ENCODE results near the gene C1R.

C1R gene

DNA sequence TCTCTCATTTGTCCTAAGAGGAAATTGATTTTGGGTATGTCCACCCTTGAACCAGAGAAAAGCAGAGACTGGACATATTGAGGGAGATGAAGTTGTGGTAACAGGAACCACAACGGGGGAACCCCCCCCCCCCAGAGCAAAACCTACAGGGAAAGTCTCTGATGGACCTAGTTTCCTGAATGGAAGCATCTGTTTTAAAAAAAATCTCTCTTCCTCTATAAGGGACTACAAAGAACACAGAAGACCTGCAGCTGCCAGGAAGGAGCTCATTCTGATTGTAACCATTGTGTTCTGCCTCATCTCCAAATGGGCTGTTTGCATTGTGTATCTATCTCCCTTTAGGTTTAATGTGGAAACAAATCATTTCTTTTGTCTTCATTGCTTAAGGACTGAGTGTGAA, 18.3 kb downstream of the C1R start:
- no peak overlapping the region for H3K9ac ChIP-seq (ENCODE audit: low read depth in 1 of 2, low read length in 2 of 2)
- H3K4me3 ChIP-seq (ENCODE audit: low read depth in 1 of 2, low read length in 2 of 2), result no peak overlapping the region
- no peaks in the 10 kb centered on the region for H3K4me1 ChIP-seq (ENCODE audit: control insufficient read depth in 1 of 2, insufficient read depth in 2 of 2, low read length in 2 of 2)
- H3K27ac ChIP-seq (ENCODE audit: low read depth, low read length), result no peak overlapping the region
- no peaks in the 10 kb centered on the region for H3K9me3 ChIP-seq (ENCODE audit: control insufficient read depth in 1 of 2, low read length in 2 of 2)
- no peaks in the 10 kb centered on the region for H3K36me3 ChIP-seq (ENCODE audit: control insufficient read depth in 1 of 2, insufficient read depth in 2 of 2, low read length in 2 of 2)
- H3K27me3 ChIP-seq (ENCODE audit: control insufficient read depth in 1 of 2, insufficient read depth in 2 of 2, low read length in 2 of 2), result no peaks in the 10 kb centered on the region

DNA sequence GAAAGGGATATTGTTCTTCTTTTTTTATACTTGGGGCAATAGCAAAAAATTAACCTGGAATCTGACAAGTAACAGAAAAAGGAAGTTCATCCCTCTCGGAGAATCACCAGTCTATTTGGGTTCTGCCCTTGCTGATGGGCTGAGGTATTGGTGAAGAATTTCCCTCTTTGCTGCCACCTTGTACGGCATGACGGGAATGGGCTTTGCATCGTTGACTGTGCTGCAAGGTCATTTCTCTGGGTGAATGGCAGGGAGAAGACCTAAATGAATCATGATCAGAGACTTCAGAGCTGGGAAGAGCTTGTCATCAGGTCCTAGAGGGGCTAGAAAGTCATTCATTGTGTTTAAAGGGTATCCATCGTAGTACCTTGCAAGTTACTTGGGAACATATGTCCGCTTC, 19.7 kb downstream of the C1R start:
- Histone ChIP-seq H3K9ac (ENCODE audit: low read depth in 1 of 2, low read length in 2 of 2) (no peak overlapping the region), H3K4me3 (ENCODE audit: low read depth in 1 of 2, low read length in 2 of 2) (no peak overlapping the region), H3K9me3 (ENCODE audit: control insufficient read depth in 1 of 2, low read length in 2 of 2) (no peaks in the 10 kb centered on the region), H3K27ac (ENCODE audit: low read depth, low read length) (no peak overlapping the region), H3K36me3 (ENCODE audit: control insufficient read depth in 1 of 2, insufficient read depth in 2 of 2, low read length in 2 of 2) (no peaks in the 10 kb centered on the region), H3K27me3 (ENCODE audit: control insufficient read depth in 1 of 2, insufficient read depth in 2 of 2, low read length in 2 of 2) (no peaks in the 10 kb centered on the region), H3K4me1 (ENCODE audit: control insufficient read depth in 1 of 2, insufficient read depth in 2 of 2, low read length in 2 of 2) (no peaks in the 10 kb centered on the region)

DNA sequence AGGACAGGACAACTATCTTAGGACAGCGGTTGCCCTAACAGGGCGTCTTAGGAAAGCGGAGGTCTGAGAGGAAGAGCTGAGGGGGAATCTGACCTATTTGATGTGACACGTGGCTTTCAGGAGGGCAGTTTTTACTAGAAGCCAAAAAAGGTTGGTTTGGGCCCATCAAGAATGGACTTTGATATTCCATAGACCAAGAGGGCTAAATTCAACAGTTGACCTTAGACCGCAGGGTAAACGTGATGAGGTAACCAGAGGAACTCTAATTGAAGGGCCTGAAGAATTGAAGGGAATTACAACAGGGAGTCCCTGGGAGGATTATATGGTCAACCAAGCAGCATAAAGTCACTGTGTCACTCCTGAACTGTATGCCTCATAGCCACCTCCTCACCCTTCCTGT, 20.2 kb downstream of the C1R start:
- Histone ChIP-seq H3K9me3 (ENCODE audit: control insufficient read depth in 1 of 2, low read length in 2 of 2) (no peaks in the 10 kb centered on the region), H3K27ac (ENCODE audit: low read depth, low read length) (no peak overlapping the region), H3K36me3 (ENCODE audit: control insufficient read depth in 1 of 2, insufficient read depth in 2 of 2, low read length in 2 of 2) (no peaks in the 10 kb centered on the region), H3K9ac (ENCODE audit: low read depth in 1 of 2, low read length in 2 of 2) (no peak overlapping the region), H3K4me3 (ENCODE audit: low read depth in 1 of 2, low read length in 2 of 2) (no peak overlapping the region), H3K27me3 (ENCODE audit: control insufficient read depth in 1 of 2, insufficient read depth in 2 of 2, low read length in 2 of 2) (no peaks in the 10 kb centered on the region), H3K4me1 (ENCODE audit: control insufficient read depth in 1 of 2, insufficient read depth in 2 of 2, low read length in 2 of 2) (no peaks in the 10 kb centered on the region)

DNA sequence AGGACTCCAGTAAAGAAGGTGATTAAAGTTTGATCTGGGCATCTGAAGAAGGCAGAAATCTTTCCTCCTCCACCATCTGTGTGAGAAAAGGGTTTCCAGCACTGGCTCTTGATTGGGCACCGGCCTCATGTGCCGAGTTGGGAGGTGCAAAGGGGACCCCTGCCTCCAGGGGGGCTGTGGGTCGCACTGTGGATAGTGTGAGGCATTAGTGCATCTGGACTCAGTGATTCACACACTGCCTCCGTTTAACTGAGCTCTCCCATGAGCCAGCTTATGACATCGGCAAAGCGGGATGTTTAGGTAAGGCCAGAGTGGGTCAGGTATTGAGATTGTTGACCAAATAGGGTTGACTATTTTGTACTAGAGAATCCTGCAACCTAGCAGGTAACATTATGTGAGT, 22.9 kb downstream of the C1R start:
- no peak overlapping the region for H3K9ac ChIP-seq (ENCODE audit: low read depth in 1 of 2, low read length in 2 of 2)
- H3K4me1 ChIP-seq (ENCODE audit: control insufficient read depth in 1 of 2, insufficient read depth in 2 of 2, low read length in 2 of 2), result no peaks in the 10 kb centered on the region
- no peaks in the 10 kb centered on the region for H3K27me3 ChIP-seq (ENCODE audit: control insufficient read depth in 1 of 2, insufficient read depth in 2 of 2, low read length in 2 of 2)
- H3K9me3 ChIP-seq (ENCODE audit: control insufficient read depth in 1 of 2, low read length in 2 of 2), result no peaks in the 10 kb centered on the region
- no peak overlapping the region for H3K4me3 ChIP-seq (ENCODE audit: low read depth in 1 of 2, low read length in 2 of 2)
- no peaks in the 10 kb centered on the region for H3K36me3 ChIP-seq (ENCODE audit: control insufficient read depth in 1 of 2, insufficient read depth in 2 of 2, low read length in 2 of 2)
- no peak overlapping the region for H3K27ac ChIP-seq (ENCODE audit: low read depth, low read length)

DNA sequence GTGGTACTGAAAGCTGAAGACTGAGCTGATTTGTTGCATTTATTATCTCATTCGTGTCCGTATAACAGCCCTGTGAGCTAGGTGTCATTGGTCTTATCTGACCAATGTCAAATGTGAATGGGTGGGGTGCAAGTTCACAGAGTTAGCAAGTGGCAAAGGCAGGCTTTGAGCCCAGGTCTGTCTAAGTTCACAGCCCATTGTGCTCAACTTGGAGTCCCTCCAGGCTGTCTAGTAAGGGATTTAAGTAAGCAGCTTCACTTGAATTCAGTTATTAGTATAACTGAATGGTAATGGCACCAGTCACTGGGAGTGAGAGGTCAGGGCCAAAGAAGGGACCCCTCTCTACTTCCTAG, 23.3 kb downstream of the C1R start:
- H3K4me3 ChIP-seq (ENCODE audit: low read depth in 1 of 2, low read length in 2 of 2), result no peak overlapping the region
- no peaks in the 10 kb centered on the region for H3K9me3 ChIP-seq (ENCODE audit: control insufficient read depth in 1 of 2, low read length in 2 of 2)
- H3K4me1 ChIP-seq (ENCODE audit: control insufficient read depth in 1 of 2, insufficient read depth in 2 of 2, low read length in 2 of 2), result no peaks in the 10 kb centered on the region
- H3K36me3 ChIP-seq (ENCODE audit: control insufficient read depth in 1 of 2, insufficient read depth in 2 of 2, low read length in 2 of 2), result no peaks in the 10 kb centered on the region
- no peaks in the 10 kb centered on the region for H3K27me3 ChIP-seq (ENCODE audit: control insufficient read depth in 1 of 2, insufficient read depth in 2 of 2, low read length in 2 of 2)
- no peak overlapping the region for H3K27ac ChIP-seq (ENCODE audit: low read depth, low read length)
- no peak overlapping the region for H3K9ac ChIP-seq (ENCODE audit: low read depth in 1 of 2, low read length in 2 of 2)

DNA sequence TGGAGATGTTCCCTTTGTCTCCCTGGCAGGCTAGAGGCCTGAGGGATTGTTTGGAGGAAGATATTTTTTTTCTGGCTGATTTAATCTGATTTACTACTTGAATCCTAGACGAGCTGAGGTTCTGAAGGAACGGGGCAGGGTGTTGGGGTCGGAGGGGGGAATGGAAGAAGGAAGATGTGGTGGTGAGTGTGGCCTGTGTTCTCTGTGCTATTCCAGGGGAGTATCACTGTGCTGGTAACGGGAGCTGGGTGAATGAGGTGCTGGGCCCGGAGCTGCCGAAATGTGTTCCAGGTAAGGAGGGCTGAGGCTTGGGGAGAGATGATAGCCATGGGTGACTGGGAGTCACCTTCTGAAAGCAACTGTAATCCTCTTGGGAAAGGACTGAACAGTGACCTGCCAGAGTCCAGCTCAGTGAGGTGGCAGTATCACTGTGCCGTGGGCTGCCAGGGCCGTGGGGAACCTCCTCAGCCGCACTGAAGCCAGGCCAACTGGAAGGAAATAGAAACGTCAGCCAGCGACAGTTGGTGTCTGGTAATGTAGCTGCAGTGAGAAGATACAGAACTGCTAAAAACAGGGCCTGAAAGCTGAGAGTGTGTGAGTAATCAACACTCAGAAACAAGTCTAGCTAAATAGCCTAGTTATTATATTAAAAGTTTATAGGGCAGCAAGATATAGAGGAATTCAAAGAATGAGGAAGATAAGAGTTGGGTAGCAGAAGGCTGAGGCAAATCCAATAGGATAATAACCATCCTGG, 23.8 kb downstream of the C1R start:
- Histone ChIP-seq H3K4me1 (ENCODE audit: control insufficient read depth in 1 of 2, insufficient read depth in 2 of 2, low read length in 2 of 2) (no peaks in the 10 kb centered on the region), H3K9ac (ENCODE audit: low read depth in 1 of 2, low read length in 2 of 2) (no peak overlapping the region), H3K27me3 (ENCODE audit: control insufficient read depth in 1 of 2, insufficient read depth in 2 of 2, low read length in 2 of 2) (no peaks in the 10 kb centered on the region), H3K9me3 (ENCODE audit: control insufficient read depth in 1 of 2, low read length in 2 of 2) (no peaks in the 10 kb centered on the region), H3K36me3 (ENCODE audit: control insufficient read depth in 1 of 2, insufficient read depth in 2 of 2, low read length in 2 of 2) (no peaks in the 10 kb centered on the region), H3K4me3 (ENCODE audit: low read depth in 1 of 2, low read length in 2 of 2) (no peak overlapping the region), H3K27ac (ENCODE audit: low read depth, low read length) (no peak overlapping the region)

DNA sequence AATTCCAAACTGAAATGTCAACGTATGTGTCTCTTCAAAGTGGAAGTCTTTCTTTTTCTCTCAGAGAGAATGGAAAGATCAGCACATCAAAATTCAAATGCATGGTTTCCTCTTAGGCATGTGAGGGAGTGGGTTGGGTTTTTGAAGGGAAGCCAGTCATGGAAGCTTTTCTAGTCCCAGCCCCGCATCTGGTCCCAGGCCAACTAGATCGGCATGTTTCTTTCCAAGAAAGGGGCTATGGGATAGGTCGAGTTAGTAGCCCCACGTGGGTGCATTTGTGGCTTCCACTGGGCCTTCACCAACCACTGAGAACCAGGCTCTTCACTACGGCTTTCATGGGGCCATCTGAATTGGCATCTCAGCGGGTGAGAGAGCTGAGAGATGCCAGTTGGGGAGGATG, 25.1 kb downstream of the C1R start:
- no peaks in the 10 kb centered on the region for H3K27me3 ChIP-seq (ENCODE audit: control insufficient read depth in 1 of 2, insufficient read depth in 2 of 2, low read length in 2 of 2)
- H3K36me3 ChIP-seq (ENCODE audit: control insufficient read depth in 1 of 2, insufficient read depth in 2 of 2, low read length in 2 of 2), result no peaks in the 10 kb centered on the region
- H3K9me3 ChIP-seq (ENCODE audit: control insufficient read depth in 1 of 2, low read length in 2 of 2), result no peaks in the 10 kb centered on the region
- H3K4me1 ChIP-seq (ENCODE audit: control insufficient read depth in 1 of 2, insufficient read depth in 2 of 2, low read length in 2 of 2), result no peaks in the 10 kb centered on the region
- no peak overlapping the region for H3K4me3 ChIP-seq (ENCODE audit: low read depth in 1 of 2, low read length in 2 of 2)
- H3K9ac ChIP-seq (ENCODE audit: low read depth in 1 of 2, low read length in 2 of 2), result no peak overlapping the region
- H3K27ac ChIP-seq (ENCODE audit: low read depth, low read length), result no peak overlapping the region

DNA sequence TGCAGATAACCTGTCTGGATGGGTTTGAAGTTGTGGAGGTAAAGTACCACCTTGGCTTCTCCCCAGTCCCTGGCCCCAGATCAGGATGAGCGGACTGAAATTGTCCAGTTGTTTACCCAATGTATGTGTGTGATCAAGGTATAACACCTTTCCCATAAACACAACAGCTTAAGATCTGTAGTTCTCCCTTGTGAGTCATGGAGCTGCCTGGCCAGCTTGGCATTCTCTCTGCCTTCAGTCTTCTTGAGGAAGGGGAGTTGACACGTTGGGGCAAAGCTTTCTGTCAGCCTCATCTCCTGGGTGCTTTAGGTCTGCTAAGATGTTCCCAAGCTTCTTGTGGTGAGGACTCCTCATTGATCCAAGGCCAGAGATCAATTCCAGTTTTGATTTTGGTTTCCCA, 25.6 kb downstream of the C1R start:
- H3K4me3 ChIP-seq (ENCODE audit: low read depth in 1 of 2, low read length in 2 of 2), result no peak overlapping the region
- H3K36me3 ChIP-seq (ENCODE audit: control insufficient read depth in 1 of 2, insufficient read depth in 2 of 2, low read length in 2 of 2), result no peaks in the 10 kb centered on the region
- H3K27me3 ChIP-seq (ENCODE audit: control insufficient read depth in 1 of 2, insufficient read depth in 2 of 2, low read length in 2 of 2), result no peaks in the 10 kb centered on the region
- no peaks in the 10 kb centered on the region for H3K9me3 ChIP-seq (ENCODE audit: control insufficient read depth in 1 of 2, low read length in 2 of 2)
- no peaks in the 10 kb centered on the region for H3K4me1 ChIP-seq (ENCODE audit: control insufficient read depth in 1 of 2, insufficient read depth in 2 of 2, low read length in 2 of 2)
- H3K9ac ChIP-seq (ENCODE audit: low read depth in 1 of 2, low read length in 2 of 2), result no peak overlapping the region
- no peak overlapping the region for H3K27ac ChIP-seq (ENCODE audit: low read depth, low read length)

DNA sequence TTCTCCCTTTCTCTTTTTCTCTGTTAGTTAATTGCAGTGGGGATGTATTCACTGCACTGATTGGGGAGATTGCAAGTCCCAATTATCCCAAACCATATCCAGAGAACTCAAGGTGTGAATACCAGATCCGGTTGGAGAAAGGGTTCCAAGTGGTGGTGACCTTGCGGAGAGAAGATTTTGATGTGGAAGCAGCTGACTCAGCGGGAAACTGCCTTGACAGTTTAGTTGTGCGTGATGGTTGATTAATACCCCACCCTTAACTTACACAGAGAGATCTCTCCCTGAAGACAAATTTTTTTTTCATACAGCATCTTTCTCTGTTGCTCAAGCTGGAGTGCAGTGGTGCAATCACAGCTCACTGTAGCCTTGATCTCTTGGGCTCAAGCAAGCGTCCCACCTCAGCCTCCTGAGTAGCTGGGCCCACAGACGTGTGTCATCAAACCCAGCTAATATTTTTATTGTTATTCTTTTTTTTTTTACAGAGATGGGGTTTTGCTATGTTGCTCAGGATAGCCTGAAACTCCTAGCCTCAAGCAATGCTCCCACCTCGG, 27.1 kb downstream of the C1R start:
- Histone ChIP-seq H3K27me3 (ENCODE audit: control insufficient read depth in 1 of 2, insufficient read depth in 2 of 2, low read length in 2 of 2) (no peaks in the 10 kb centered on the region), H3K27ac (ENCODE audit: low read depth, low read length) (no peak overlapping the region), H3K4me1 (ENCODE audit: control insufficient read depth in 1 of 2, insufficient read depth in 2 of 2, low read length in 2 of 2) (no peaks in the 10 kb centered on the region), H3K36me3 (ENCODE audit: control insufficient read depth in 1 of 2, insufficient read depth in 2 of 2, low read length in 2 of 2) (no peaks in the 10 kb centered on the region), H3K4me3 (ENCODE audit: low read depth in 1 of 2, low read length in 2 of 2) (no peak overlapping the region), H3K9ac (ENCODE audit: low read depth in 1 of 2, low read length in 2 of 2) (no peak overlapping the region), H3K9me3 (ENCODE audit: control insufficient read depth in 1 of 2, low read length in 2 of 2) (no peaks in the 10 kb centered on the region)

DNA sequence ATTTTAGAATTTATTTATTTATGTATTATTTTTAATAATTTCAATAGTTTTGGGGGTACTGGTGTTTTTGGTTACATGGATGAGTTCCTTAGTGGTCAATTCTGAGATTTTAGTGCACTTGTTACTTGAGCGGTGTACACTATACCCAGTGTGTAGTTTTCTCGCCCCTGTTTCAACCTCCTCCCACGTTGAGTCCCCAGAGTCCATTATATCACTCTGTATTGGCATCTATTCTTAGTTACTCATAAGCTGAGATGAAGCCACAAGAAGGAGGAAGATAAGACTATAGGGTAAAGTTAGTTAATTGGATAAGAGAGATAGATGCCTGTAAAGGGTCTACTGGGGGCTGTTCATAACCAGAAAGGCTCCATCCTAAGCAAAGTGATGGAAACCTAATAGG, 27.7 kb downstream of the C1R start:
- no peak overlapping the region for H3K27ac ChIP-seq (ENCODE audit: low read depth, low read length)
- H3K27me3 ChIP-seq (ENCODE audit: control insufficient read depth in 1 of 2, insufficient read depth in 2 of 2, low read length in 2 of 2), result no peaks in the 10 kb centered on the region
- H3K9me3 ChIP-seq (ENCODE audit: control insufficient read depth in 1 of 2, low read length in 2 of 2), result no peaks in the 10 kb centered on the region
- no peak overlapping the region for H3K9ac ChIP-seq (ENCODE audit: low read depth in 1 of 2, low read length in 2 of 2)
- no peaks in the 10 kb centered on the region for H3K36me3 ChIP-seq (ENCODE audit: control insufficient read depth in 1 of 2, insufficient read depth in 2 of 2, low read length in 2 of 2)
- H3K4me3 ChIP-seq (ENCODE audit: low read depth in 1 of 2, low read length in 2 of 2), result no peak overlapping the region
- H3K4me1 ChIP-seq (ENCODE audit: control insufficient read depth in 1 of 2, insufficient read depth in 2 of 2, low read length in 2 of 2), result no peaks in the 10 kb centered on the region

Data from duodenal mucosa (tissue), 2 donors.